ENCODE results near the gene PGAP6. TPM values are rescaled to one million over a fixed set of nuclear protein-coding genes. Genes with fewer than 3 reads are reported as not detected.

Gene PGAP6
- total and polyA plus RNA-seq, 2 experiments from 2014 or later, result 133 to 205 TPM

DNA sequence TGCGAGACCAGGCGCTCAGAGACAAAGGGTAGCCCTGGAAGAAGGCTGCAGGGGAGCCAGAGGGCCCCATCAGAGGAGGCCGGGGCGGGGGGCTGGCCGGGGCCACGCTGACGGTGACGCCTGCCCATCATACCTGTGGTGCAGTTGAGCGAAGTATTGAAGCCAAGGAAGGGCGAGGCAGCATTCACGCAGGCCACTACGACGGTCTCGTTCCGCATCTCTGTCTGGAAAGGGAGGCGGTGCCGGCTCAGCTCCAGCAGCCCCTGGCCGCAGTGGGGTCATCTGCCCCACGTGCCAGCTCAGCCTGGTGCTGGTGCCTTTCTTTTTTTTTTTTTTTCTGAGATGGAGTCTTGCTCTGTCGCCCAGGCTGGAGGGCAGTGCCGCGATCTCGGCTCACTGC, 6.6 kb downstream of the PGAP6 start:
- Histone ChIP-seq H3K4me3 (no peak overlapping the region), H2AFZ (no peak overlapping the region), H3K9me2 (replicated peaks; ENCODE audit: insufficient read depth) (no peaks in the 10 kb centered on the region), H3K9me3 (ENCODE audit: low read depth) (no peaks in the 10 kb centered on the region), H3K4me1 (ENCODE audit: insufficient read depth) (peaks cover 11% of the 10 kb centered on the region), H3K36me3 (replicated peaks; ENCODE audit: insufficient read depth, low read depth) (no peaks in the 10 kb centered on the region), H3K79me2 (peaks cover 16% of the 10 kb centered on the region), H4K20me1 (ENCODE audit: insufficient read depth, poor library complexity, severe bottlenecking) (no peaks in the 10 kb centered on the region), H3K27me3 (no peaks in the 10 kb centered on the region), H3K4me2 (no peak overlapping the region), H3K27ac (no peak overlapping the region)
- TF ChIP-seq EZH2phosphoT487 (IDR thresholded peaks at IDR 0.05; ENCODE audit: low read depth, severe bottlenecking, unreplicated experiment), result no peak
- TF ChIP-seq, protein P1, sequence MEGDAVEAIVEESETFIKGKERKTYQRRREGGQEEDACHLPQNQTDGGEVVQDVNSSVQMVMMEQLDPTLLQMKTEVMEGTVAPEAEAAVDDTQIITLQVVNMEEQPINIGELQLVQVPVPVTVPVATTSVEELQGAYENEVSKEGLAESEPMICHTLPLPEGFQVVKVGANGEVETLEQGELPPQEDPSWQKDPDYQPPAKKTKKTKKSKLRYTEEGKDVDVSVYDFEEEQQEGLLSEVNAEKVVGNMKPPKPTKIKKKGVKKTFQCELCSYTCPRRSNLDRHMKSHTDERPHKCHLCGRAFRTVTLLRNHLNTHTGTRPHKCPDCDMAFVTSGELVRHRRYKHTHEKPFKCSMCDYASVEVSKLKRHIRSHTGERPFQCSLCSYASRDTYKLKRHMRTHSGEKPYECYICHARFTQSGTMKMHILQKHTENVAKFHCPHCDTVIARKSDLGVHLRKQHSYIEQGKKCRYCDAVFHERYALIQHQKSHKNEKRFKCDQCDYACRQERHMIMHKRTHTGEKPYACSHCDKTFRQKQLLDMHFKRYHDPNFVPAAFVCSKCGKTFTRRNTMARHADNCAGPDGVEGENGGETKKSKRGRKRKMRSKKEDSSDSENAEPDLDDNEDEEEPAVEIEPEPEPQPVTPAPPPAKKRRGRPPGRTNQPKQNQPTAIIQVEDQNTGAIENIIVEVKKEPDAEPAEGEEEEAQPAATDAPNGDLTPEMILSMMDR (IDR thresholded peaks at IDR 0.05; ENCODE audit: poor library complexity), result no peak
- TF ChIP-seq EZH2 (IDR thresholded peaks at IDR 0.05; ENCODE audit: borderline replicate concordance), result no peak
- DNase-seq (ENCODE audit: low spot score), result no peak
- WGBS (ENCODE audit: low lambda C conversion rate, missing lambda C conversion rate), result 98% methylated on average over 14 of the region's 23 CpGs

DNA sequence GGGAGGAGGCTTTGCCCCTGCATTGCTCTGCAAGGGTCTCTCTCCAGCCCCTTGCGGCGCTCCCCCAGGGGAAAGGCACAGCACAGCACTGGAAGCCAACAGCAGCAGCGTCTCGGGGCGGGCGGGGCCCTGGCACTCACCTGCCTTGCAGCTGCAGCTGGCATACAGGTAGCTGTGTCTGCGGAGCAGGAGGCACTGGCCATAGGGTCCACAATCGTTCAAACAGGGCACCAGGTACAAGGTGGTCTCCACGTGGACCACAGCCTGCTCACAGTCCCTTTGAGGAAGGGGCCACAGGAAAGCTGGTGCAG, 7.2 kb downstream of the PGAP6 start:
- no peak overlapping the region for H3K4me3 ChIP-seq
- no peak for DNase-seq (ENCODE audit: low spot score)
- WGBS (ENCODE audit: low lambda C conversion rate, missing lambda C conversion rate), result 98% methylated on average over 9 of the region's 9 CpGs
- H3K36me3 ChIP-seq (replicated peaks; ENCODE audit: insufficient read depth, low read depth), result no peaks in the 10 kb centered on the region
- peaks cover 13% of the 10 kb centered on the region for H3K79me2 ChIP-seq
- peaks cover 4% of the 10 kb centered on the region for H3K4me1 ChIP-seq (ENCODE audit: insufficient read depth)
- no peaks in the 10 kb centered on the region for H3K9me3 ChIP-seq (ENCODE audit: low read depth)
- H3K9me2 ChIP-seq (replicated peaks; ENCODE audit: insufficient read depth), result no peaks in the 10 kb centered on the region
- TF ChIP-seq, protein P1 (IDR thresholded peaks at IDR 0.05; ENCODE audit: poor library complexity), result no peak
- TF ChIP-seq EZH2 (IDR thresholded peaks at IDR 0.05; ENCODE audit: borderline replicate concordance) (no peak), EZH2phosphoT487 (IDR thresholded peaks at IDR 0.05; ENCODE audit: low read depth, severe bottlenecking, unreplicated experiment) (no peak)
- H4K20me1 ChIP-seq (ENCODE audit: insufficient read depth, poor library complexity, severe bottlenecking), result no peaks in the 10 kb centered on the region
- no peaks in the 10 kb centered on the region for H3K27me3 ChIP-seq
- H3K4me2 ChIP-seq, result no peak overlapping the region
- H3K27ac ChIP-seq, result no peak overlapping the region
- no peak overlapping the region for H2AFZ ChIP-seq

- Histone ChIP-seq H3K4me3 (no peak overlapping the region), H3K27ac (no peak overlapping the region), H3K27me3 (no peaks in the 10 kb centered on the region), H3K4me1 (ENCODE audit: insufficient read depth) (peaks cover 4% of the 10 kb centered on the region), H3K9me3 (ENCODE audit: low read depth) (no peaks in the 10 kb centered on the region), H3K36me3 (replicated peaks; ENCODE audit: insufficient read depth, low read depth) (no peaks in the 10 kb centered on the region), H3K79me2 (peaks cover 10% of the 10 kb centered on the region), H3K9me2 (replicated peaks; ENCODE audit: insufficient read depth) (no peaks in the 10 kb centered on the region), H3K4me2 (no peak overlapping the region), H4K20me1 (ENCODE audit: insufficient read depth, poor library complexity, severe bottlenecking) (no peaks in the 10 kb centered on the region), H2AFZ (no peak overlapping the region)
- no peak for TF ChIP-seq EZH2 (IDR thresholded peaks at IDR 0.05; ENCODE audit: borderline replicate concordance)
- TF ChIP-seq, protein P1 (IDR thresholded peaks at IDR 0.05; ENCODE audit: poor library complexity), result no peak
- no peak for TF ChIP-seq EZH2phosphoT487 (IDR thresholded peaks at IDR 0.05; ENCODE audit: low read depth, severe bottlenecking, unreplicated experiment)
- WGBS (ENCODE audit: low lambda C conversion rate, missing lambda C conversion rate), result 98% methylated on average over 43 of the region's 44 CpGs
- no peak for DNase-seq (ENCODE audit: low spot score)
Observed at GRCh38 chr16:373848-374615, 7.7 kb downstream of the PGAP6 start.

All from hepatocyte (in vitro differentiated cells).